Measurements from ENCODE around the gene KAZN. TPM values are rescaled to one million over a fixed set of nuclear protein-coding genes. Genes with fewer than 3 reads are reported as not detected.

KAZN gene
- total RNA-seq, 3 donors from 2014 or later: 12.2 to 16.4 (median 16.2) TPM

- intact Hi-C loops (cut with DNase I; ENCODE audit: low total_unique reads): no loop called here
- no peak for DNase-seq (ENCODE audit: low spot score in 2 of 2)
- Histone ChIP-seq H3K9me3 (no peaks in the 10 kb centered on the region), H3K36me3 (no peaks in the 10 kb centered on the region), H3K27ac (no peak overlapping the region), H3K4me1 (peaks cover 0 to 11% of the 10 kb centered on the region in 2 donors), H3K27me3 (no peaks in the 10 kb centered on the region), H3K4me3 (no peak overlapping the region)
- TF ChIP-seq CTCF (IDR thresholded peaks at IDR 0.05): no peak
- no peak for TF ChIP-seq POLR2A (IDR thresholded peaks at IDR 0.05)
- no peak for TF ChIP-seq POLR2AphosphoS5 (IDR thresholded peaks at IDR 0.05)
Measured at GRCh38 chr1:14728516-14728915, 130.0 kb downstream of the KAZN start.

- intact Hi-C loops (cut with DNase I; ENCODE audit: low total_unique reads): no loop called here
- no peaks in the 10 kb centered on the region for H3K36me3 ChIP-seq
- no peak for DNase-seq (ENCODE audit: low spot score in 2 of 2)
- peaks cover 0 to 11% of the 10 kb centered on the region in 2 donors for H3K4me1 ChIP-seq
- peak overlapping the region in 2 of 3 donors; percentile 13 to 40 for H3K4me3 ChIP-seq
- H3K27me3 ChIP-seq: no peaks in the 10 kb centered on the region
- TF ChIP-seq POLR2A (IDR thresholded peaks at IDR 0.05) (no peak), POLR2AphosphoS5 (IDR thresholded peaks at IDR 0.05) (no peak), CTCF (IDR thresholded peaks at IDR 0.05) (no peak)
- peak overlapping the region; percentile 57 to 66 for H3K27ac ChIP-seq
- H3K9me3 ChIP-seq: no peaks in the 10 kb centered on the region
Measured at GRCh38 chr1:14732728-14733047, 134.2 kb downstream of the KAZN start.

GRCh38 chr1:14733048-14733778 lies 134.7 kb downstream of the KAZN start:
- intact Hi-C loops (cut with DNase I; ENCODE audit: low total_unique reads): no loop called here

GRCh38 chr1:14733779-14734140 lies 135.3 kb downstream of the KAZN start:
- TF ChIP-seq CTCF (IDR thresholded peaks at IDR 0.05) (no peak), POLR2AphosphoS5 (IDR thresholded peaks at IDR 0.05) (no peak), POLR2A (IDR thresholded peaks at IDR 0.05) (no peak)
- DNase-seq (ENCODE audit: low spot score in 2 of 2): no peak
- Histone ChIP-seq H3K9me3 (no peaks in the 10 kb centered on the region), H3K27me3 (no peaks in the 10 kb centered on the region), H3K36me3 (no peaks in the 10 kb centered on the region), H3K4me3 (no peak overlapping the region), H3K27ac (peak overlapping the region; percentile 57 to 66), H3K4me1 (peaks cover 0 to 11% of the 10 kb centered on the region in 2 donors)
- intact Hi-C loops (cut with DNase I; ENCODE audit: low total_unique reads): no loop called here

More at GRCh38 chr1:14733048-14733778, 134.7 kb downstream of the KAZN start:
- Histone ChIP-seq H3K27me3 (no peaks in the 10 kb centered on the region), H3K9me3 (no peaks in the 10 kb centered on the region), H3K36me3 (no peaks in the 10 kb centered on the region), H3K4me1 (peaks cover 0 to 11% of the 10 kb centered on the region in 2 donors), H3K27ac (peak overlapping the region; percentile 57 to 66), H3K4me3 (peak overlapping the region in 2 of 3 donors; percentile 13 to 40)
- TF ChIP-seq CTCF (IDR thresholded peaks at IDR 0.05) (no peak), POLR2A (IDR thresholded peaks at IDR 0.05) (no peak), POLR2AphosphoS5 (IDR thresholded peaks at IDR 0.05) (no peak)
- peak in 1 of 2 donors; percentile 70 for DNase-seq (ENCODE audit: low spot score in 2 of 2)

GRCh38 chr1:14735841-14736240 lies 137.4 kb downstream of the KAZN start:
- no peak for DNase-seq (ENCODE audit: low spot score in 2 of 2)
- intact Hi-C loops (cut with DNase I; ENCODE audit: low total_unique reads): no loop called here
- no peak for TF ChIP-seq POLR2A (IDR thresholded peaks at IDR 0.05)
- TF ChIP-seq POLR2AphosphoS5 (IDR thresholded peaks at IDR 0.05): no peak
- TF ChIP-seq CTCF (IDR thresholded peaks at IDR 0.05): no peak

More at GRCh38 chr1:14735841-14736240, 137.4 kb downstream of the KAZN start:
- H3K4me3 ChIP-seq: no peak overlapping the region
- no peak overlapping the region for H3K27ac ChIP-seq
- H3K36me3 ChIP-seq: no peaks in the 10 kb centered on the region
- H3K27me3 ChIP-seq: no peaks in the 10 kb centered on the region
- H3K9me3 ChIP-seq: no peaks in the 10 kb centered on the region
- peaks cover 0 to 11% of the 10 kb centered on the region in 2 donors for H3K4me1 ChIP-seq
